HG03039 (cell line): Measurements from ENCODE around the gene PHF21A.
A peak's percentile ranks its signal among the peaks of the same experiment; 100 is the strongest.

Experiments
- ATAC-seq: cut with Tn5 transposase; IDR thresholded peaks from one replicate; pipeline ENCODE4 v1.9.1; 2021; ENCODE audit warnings: mild to moderate bottlenecking, moderate library complexity; ENCODE audit not compliant: unreplicated experiment

Gene PHF21A

DNA sequence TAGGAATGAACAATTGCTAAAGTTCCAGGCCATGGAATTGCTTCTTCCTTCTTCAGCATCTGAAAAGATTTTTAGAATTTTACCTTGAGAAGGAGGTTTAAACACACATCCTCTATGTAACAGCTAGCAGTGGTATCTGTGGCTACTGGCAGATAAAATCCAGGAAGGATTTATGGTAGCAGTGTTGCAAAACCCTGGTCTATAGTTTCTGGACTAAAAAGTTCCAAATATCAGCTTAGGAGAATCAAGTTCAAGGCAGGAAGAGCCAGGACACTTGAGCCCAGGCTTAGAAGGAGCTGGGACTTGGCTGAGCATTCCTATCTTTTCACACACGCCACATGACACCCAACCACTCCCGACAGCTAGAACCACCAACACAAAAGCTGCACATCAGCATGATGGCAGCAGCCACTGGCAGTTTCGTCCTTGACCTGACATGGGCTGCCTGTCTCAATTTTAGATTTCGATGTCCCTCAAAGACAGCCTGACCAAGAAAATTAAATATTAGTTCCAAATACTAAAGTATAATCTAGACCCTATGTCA is 184.7 kb downstream of the PHF21A start:
- no peak for ATAC-seq

DNA sequence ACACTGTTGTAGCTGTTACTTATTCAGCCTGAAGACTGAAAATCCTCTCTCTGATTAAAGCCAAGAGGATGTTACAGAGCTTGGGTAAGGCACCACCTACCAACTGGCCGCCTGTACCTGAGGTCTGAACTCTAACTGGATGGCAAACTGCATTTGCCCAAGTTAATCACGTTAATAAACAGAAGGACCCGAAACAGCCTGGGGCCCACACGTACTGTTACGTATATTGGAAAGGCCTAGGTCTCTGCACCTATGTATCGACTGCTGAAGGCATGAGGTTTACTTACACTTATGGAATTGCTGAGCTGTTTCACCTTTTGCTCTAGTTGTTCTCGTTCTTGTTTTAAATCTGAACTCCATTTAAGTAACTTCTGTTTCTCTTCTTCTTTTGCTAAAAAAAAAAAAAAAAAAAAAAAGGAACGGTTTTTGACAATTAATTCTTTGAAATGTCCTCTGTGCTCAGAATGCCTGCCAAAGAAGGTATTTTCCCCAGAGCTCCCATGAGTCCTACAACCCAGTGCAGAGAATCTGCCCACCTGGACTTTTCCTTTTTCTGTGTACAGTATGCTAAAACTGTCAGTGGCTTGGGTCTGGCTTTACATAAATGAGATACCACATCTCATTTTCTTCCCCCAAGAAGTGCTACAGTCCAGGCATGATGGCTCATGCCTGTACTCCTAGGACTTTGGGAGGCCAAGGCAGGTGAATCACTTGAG is 185.7 kb downstream of the PHF21A start:
- ATAC-seq, result no peak

DNA sequence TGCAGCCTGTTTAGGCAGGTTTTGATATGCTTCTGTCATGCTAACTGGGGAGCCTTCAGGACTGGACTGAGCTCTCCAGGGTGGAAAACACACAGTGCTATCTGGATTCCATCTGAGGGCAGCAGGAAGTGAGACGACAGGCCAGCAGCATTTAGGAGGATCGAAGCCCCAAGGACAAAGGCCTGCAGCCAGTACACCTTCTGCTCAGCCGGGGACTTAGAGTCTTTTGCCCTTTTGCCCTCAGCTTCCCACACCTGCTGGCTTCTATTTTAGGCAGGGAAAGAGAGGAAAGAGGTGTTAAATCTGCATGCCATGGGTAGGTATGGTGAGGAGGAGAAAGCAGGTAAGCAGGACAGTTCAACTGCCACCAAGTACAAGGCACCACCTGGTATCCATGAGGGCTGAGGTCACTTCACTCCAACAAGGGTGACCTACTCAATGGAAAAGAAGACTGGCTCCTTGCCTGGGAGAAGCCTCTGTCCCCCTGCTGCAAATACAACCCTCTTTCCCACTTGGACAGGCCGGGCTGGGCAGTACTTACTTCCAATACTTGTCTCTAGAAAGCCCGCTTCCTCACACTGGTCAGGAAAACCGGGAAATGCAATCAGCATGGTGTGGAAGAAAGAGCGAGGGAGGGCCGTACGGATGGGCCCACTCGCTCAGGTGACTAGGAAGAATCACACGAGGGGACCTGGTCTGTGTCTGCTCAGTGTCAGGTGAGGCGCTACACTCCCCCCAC is 186.5 kb downstream of the PHF21A start:
- ATAC-seq, result no peak

DNA sequence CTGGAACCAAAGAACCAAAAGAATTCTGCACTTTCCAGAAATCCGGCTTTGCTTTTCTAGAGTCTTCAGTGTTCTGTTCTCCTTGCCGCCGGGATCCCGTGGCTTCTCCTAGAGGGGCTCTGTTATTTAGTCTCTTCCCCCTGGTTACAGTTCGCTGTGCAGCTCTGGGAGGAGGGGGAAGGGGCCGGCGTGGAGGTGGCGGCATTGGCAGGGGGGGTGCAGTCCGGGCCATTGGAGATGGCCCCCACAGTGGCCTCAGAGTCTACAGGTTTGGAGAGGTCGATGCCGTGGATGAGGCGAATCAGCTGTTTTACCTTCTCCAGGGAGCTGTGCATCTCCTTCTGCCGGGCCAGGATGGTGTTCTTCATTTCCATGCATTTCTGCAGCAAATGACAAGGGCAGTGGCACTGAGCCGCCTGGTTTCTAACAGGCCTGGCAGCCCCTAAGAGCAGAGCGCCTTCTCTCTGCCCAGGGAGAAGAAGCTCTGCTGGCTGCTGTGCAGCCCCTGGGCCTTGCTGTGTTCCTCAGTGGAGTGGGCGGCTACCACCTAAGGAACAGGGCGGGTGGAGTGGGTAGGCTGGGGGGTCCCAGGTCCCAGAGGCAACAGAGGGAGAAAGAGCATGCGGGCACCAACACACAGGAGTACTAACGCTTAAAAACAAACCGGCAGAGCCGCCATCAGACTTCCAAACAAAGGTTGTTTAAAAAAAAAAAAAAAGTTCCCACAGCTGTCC is 187.2 kb downstream of the PHF21A start:
- ATAC-seq, result no peak

DNA sequence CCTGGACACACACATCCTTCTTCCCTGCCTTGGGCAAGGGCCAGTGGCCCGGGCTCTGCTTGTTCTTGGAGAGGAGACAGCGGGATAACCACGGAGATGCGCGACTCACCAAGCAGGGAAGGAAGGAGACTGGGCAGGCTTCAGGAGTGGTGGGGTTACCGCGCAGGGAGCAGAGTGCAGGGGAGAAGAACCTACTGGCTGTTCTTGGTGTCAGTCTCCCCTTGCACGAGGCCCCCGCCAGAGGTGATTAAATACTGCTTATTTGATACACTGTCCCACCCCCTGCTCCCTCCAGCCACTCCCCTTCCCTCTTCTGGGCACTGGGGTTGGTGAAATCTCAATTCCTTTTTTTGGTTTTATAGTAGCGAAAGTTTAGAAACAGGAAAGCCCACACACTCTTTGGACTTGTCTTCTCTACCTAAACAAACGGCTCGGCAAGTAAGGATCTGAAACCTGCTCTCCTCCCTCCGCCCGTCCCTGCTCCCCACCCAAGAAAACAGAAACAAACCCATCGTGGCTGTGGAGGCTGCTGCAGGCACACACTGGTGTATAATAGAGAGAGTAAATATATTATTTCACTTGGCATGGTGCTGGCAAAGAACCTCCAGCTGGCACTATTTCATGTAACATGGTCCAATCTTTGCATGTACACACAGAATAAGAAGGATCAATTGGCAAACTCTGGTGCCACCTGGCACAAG is 188.0 kb downstream of the PHF21A start:
- ATAC-seq, result no peak

DNA sequence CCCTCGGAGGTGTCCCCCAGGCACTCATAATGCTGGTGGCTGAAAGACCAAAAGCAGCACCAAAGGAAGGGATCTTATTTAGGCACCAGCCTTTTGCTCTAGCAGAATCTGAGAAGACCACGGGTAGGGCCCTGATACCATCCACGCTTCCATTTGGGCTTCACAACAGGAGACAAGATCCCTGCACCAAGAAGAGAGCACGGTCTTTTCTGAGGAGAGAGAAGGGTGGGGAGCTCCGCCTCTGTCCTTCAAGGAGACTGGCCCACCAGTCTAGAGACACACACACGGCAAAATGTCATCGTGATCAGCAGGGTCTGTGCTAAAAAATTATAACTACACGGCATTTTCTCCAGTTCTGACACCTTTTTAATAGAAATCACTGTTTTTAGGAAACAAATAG is 189.0 kb downstream of the PHF21A start:
- no peak for ATAC-seq

DNA sequence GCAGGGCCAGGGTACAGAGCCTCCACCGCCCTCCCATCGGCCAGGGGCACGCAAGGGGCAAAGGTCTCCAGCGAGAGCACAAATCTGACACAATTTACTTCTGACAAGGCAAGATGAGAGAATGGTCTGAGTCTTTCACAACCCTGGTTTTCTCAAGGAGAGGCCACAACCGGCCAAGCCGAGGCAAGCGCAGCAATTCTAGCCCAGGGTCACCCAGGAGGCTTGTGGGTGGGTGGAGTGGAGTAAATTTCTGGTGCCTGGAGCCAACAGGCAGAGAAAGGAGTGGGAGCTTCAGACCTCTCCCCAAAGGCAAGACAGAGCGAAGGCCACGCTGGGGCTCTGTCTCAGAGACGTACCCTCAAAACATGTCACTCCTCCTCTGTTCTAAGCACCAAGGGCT is 189.5 kb downstream of the PHF21A start:
- ATAC-seq, result no peak

DNA sequence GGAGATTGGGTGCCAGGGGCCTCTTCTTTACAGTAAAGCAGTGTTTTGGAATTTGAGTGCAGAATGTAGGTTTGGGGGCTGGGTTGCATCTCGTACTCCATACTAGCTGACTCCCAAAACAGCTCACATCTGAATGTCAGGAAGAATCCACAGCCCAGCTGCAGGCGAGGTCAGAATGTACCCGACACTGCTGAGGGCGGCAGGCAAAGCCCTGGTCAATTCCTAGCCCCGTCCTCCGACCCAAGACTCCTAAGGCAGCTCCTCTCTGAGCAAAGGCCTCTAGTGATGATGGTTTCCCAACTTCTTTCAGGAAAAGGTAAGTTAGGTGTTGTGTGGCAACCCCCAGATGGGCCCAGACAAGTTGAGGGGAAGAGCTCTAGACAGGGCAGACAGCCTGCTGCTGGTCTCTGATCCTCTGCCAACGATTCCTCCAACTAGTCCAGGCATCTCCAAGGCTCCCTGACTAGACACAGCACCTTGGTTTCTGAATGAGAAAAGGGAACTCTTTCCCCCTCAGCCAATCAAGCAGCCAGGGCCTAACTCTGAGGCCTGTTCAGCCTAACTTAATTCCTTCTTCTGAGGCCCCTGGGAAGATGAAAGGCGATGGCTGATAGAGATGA is 190.2 kb downstream of the PHF21A start:
- no peak for ATAC-seq

DNA sequence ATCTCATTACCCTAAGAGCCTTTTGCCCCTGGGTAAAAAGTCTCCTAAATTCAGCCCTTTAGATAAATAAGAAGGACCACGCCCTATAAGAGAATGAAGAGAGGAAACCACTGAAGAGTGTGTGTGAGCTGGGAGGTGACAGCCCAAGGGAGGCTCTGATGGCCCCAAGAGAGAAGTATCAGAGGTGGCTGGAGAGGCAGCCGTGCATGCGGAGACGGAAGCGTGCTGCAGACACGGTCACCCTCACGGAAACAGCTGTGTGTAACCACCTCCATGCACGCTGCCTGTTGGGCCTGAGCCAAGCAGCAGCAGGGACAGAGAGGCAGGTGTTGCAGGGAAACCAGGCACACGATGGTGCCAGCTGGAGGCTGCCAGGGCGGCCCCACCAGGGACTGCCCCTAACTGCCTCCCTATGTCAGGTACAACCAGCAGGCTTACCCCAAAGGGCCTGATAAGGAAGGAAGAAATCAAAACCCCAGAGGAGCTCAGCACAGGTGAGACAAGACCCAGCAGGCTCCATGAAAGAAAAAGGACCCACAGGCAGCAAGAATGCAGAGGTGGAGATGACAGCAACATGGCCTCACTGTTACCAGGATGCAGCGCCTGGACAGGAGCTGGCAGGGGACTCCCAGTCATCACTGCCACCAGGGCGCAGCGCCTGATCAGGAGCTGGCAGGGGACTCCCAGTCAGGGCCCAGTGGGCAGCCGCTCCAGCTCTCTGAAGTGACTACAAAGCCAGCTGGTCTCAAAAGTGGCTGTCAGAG is 191.0 kb downstream of the PHF21A start:
- peak; percentile 79 for ATAC-seq

DNA sequence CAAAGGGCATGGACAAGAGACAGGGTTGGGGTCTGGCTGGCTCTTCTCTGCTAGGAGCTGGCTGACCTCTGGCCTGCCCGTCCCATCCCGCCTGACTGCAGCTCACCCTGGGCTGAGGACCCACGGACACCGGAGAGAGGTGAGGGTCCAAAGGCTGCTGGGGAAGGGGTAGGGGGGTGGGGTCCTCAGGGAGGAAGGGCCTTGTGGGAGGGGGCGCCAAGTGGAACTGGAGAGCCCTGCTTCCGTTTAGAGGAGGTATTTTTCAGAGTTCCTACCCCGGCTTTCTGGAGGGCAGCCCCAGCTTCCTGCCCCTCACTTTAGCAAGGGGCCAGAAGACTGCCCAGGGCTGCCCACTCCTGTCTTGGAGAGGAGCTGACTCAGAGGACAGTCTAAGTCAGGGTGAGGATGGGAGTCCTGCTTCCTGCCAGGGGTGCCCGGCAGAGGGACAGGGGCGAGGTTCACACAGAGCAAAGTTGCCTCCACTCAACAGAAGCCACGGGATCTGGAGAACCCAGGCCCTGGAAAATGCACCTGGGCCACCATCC is 191.7 kb downstream of the PHF21A start:
- peak; percentile 3 for ATAC-seq

DNA sequence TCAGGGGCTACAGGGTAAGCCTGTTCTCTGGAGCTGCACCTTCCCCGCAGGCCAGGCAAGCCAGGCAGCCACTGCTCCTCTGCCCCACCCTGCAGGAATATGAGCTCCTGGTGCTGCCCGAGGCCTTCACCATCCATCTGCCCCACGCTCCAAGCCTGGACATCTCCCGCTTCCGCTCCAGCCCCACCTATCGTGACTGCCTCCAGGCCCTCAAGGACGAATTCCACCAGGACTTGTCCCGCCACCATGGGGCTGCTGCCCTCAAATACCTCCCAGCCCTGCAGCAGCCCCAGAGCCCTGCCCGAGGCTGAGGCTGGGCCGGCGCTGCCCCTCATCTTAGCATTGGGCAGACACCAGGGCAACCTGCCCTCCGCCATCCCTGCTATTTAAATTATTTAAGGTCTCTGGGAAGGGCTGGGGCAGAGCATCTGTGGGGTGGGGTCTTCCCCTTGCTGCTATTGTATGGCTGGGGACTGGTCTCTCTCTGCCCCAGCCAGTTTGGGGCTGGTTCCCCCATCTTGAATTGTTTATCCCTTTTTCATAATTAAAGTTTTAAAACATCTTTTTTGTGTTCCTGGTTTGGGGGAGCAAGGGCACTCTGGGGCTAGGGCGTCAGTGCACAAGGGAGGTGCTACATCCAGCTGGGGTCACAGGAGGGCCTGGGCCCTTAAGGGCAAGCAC is 192.6 kb downstream of the PHF21A start:
- ATAC-seq, result no peak

DNA sequence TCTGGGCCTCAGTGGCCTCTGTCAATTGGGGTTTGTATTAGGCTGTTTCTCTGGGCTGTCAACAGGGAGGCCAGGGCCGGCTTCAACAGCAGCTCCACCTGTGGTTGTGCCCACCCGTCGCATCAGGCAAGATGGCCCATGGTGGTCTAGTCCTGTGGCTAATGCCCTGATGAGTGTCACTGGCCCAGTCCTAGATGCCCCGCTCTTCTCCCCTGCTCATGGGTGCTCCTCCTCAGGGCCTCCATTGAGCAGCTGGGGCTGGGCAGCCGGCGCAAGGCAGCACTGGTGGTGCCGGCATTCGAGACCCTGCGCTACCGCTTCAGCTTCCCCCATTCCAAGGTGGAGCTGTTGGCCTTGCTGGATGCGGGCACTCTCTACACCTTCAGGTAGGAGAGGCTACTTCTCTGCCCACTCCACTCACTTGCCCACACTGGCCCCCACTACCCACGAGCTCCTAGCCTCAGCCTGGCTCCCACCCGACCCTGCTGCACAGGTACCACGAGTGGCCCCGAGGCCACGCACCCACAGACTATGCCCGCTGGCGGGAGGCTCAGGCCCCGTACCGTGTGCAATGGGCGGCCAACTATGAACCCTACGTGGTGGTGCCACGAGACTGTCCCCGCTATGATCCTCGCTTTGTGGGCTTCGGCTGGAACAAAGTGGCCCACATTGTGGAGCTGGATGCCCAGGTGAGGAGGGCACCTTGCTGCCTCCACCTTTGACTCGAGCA is 193.4 kb downstream of the PHF21A start:
- no peak for ATAC-seq

DNA sequence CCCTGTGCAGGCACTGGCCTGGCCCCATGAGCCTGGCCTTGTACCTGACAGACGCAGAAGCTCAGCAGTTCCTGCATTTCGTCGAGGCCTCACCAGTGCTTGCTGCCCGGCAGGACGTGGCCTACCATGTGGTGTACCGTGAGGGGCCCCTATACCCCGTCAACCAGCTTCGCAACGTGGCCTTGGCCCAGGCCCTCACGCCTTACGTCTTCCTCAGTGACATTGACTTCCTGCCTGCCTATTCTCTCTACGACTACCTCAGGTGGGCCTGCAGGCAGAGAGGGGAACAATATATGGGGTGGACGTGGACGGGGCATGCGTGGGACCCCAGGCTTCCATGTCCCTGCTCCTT is 193.9 kb downstream of the PHF21A start:
- ATAC-seq, result no peak

DNA sequence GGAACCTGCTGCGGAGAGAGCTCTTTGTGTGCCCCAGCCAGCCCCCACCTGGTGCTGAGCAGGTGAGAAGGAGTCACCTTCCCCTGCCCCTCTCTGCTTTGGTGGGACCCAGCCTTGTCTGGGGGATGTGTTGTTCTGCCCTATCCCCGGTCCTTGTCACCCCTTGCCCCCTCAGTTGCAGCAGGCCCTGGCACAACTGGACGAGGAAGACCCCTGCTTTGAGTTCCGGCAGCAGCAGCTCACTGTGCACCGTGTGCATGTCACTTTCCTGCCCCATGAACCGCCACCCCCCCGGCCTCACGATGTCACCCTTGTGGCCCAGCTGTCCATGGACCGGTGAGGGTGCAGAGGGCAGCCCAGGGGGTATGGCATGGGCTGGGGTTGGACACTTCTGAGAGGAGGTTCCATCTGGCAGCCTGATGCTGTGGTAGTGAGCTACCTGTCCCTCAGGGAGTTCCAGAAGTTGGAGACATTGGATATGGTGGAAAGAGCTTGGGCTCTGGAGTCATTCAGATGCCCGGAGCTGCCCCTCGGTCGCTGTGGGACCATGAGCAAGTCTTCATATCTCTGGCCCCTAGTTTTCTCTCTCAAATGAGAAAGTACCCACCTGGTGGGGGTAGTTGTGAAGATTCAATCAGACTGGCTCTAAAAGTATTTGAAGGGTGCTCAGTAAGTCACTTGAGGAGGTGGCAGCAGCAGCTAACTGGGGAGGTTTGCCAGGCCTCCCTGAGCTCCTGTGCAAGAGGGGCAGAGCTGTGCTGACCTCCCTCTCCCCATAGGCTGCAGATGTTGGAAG is 194.5 kb downstream of the PHF21A start:
- no peak for ATAC-seq

DNA sequence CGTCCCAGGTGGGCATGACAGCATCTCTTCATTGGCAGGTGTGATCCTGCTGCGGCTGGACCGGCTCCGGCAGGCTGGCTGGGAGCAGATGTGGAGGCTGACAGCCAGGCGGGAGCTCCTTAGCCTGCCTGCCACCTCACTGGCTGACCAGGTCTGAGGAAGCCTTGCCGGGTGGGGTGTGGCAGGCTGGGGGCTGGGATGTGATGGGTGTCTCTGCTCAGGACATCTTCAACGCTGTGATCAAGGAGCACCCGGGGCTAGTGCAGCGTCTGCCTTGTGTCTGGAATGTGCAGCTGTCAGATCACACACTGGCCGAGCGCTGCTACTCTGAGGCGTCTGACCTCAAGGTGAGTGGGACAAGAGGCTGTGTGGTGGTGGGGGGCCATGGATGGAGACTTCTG is 195.3 kb downstream of the PHF21A start:
- ATAC-seq, result no peak

DNA sequence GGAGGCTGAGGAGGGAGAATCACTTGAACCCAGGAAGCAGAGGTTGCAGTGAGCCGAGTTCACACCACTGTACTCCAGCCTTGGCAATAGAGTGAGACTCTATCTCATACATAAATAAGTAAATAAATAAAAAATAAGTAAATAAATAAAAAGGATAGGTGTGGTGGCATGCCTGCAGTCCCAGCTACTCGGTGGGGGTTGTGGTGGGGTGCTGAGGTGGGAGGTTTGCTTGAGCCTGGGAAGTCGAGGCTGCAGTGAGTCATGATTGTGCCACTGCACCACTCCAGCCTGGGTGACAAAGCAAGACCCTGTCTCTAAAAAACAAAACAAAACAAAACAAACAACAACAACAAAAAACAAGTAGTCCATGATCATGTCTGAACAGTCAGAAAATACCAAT is 195.7 kb downstream of the PHF21A start:
- ATAC-seq, result no peak

DNA sequence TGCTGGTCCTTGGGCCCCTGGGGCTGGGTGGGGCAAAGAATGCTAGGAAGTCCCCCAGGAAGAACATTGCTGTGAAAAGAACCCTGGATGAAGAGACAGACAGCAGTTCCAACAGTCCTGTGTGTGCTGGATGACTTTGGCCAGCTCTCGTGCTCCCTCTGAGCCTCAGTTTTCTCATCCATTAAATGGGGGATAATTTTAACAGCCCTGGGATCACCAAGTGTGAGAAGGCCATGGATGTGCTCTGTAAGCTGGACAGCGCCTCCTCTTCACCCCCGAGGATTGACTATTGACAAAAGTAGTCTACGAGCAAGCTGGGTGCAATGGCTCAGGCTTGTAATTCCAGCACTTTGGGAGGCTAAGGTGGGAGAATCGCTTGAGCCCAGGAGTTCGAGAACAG is 196.3 kb downstream of the PHF21A start:
- no peak for ATAC-seq
